Anterior cingulate cortex (tissue), 58 donors: ENCODE data around the gene ATP2C2.
A peak's percentile ranks its signal among the peaks of the same experiment; 100 is the strongest.

Experiments used
- DNase-seq, 58 donors: peaks; one replicate each; lab custom pipeline; 2025; lab: John Stamatoyannopoulos, UW

The ATP2C2 gene

DNA sequence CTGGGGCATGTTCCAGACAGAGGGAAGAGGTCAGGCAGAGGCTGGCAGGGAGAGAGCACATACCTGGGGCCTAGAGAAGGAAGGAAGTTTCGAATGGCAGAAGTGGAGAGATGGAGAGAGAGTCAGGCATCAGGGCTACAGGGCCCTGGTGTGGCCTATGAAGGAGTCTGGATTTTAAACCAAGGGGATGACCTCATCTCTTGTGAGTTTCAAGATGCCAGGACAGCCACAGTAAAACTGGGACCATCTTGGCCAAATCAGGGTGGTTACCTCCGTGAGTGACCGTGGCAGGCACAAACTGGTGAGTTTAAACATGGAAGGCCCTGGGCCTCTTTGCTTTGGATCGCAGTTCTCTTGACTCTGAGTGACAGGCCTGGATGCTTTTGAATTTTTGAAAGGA is 7.6 kb upstream of the ATP2C2 start:
- no peak for DNase-seq

DNA sequence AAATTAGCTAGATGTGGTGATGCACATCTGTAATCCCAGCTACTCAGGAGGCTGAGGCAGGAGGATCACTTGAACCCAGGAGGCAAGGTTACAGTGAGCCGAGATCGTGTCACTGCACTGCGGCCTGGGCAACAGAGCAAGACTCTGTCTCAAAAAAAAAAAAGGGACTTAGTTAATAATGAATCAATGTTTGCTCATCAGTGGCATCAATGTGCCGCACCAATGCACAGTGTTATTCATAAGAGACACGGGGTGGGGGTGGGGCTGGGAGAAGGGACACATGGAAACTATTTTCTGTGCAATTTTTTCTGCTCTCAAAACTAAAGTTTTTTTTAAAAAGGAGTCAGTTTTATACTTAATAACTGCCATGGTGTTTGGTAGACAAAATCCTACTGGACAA is 6.8 kb upstream of the ATP2C2 start:
- peak in 1 of 58 donors; percentile 32 for DNase-seq

DNA sequence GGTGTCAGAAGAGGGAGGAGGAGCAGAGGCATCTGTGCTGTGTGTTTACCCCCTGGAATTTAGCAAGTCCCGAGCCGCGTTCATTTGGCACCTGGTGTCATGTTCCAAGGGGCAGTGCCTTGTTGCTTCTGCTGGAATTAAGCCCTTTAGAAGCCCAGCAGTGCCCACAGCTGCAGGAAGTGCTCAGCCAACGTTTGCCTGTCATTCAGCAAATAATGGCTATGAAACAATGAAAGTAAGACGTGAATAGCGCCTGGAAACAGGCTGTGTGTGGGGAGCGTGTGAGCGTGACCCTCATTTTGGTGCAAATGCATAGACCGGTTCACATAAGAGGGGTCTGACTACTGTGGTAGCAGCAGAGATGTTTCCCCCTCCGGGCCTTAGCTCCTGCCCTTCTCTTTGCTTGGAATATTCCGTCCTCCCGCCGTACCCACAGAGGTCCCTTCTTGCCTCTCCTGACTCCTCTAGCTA is 5.8 kb upstream of the ATP2C2 start:
- DNase-seq = peak in 20 of 58 donors; percentile 7 to 62 (median 23)

DNA sequence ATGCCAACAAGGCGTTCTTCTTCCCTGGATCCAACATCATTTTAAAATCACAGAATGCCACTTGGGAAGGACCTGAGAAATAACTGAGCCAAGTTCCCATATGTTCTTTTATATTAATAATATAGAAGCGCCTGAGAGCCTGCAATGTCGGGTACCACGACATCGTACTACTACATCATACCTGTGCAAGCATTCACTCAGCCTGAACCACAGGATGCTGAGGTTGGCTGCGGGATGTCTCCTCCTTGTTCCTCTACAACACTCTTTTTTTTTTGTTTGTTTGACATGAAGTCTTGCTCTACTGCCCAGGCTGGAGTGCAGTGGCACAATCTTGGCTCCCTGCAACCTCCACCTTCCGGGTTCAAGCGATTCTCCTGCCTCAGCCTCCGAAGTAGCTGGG is 2.1 kb upstream of the ATP2C2 start:
- no peak for DNase-seq

DNA sequence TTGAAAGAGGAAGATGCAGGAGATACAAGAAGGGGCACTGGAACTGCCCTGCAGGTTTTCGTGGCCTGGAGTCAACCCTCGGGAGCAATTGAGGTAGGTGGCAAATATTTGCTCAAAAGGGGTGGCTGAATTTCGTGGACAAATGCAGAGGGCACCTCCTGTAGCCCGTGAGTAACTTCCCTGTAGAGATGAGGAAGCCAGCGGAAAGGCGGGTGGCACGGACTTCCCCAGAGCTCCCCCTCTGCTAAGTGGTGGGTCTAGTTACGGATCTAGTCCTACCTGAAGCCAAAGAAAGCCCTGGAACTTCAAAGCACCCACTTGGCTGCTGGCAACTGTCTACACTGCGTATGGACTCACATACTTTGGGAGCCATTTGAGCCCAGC is 1.0 kb upstream of the ATP2C2 start:
- DNase-seq = no peak

DNA sequence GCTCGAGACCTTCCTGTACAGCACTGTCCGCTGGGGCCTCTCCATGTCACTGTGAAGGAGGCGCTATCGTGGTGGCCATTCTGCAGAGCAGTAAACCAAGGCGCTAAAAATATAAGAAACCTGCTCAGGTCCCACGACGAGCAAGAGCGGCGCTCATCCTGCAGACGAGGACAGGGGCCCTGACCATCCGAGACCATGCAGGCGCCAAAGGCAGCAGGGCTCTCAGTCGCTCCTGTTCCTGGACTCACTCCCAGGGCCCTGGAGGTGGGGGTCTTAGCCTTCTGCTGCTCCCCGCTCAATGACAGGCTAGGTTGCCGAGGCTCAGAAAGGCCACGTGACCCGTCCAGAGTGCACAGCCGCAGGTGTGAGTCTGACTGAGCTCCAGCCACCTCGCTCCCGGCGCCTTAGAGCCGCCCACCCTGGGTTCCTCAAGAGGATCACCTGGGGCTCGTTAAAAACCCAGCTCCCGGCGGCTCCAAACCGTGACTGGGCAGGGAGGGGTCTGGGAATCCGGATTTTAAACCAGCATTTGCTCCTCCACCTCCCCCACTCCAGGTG is 509 bp upstream of the ATP2C2 start:
- no peak for DNase-seq

DNA sequence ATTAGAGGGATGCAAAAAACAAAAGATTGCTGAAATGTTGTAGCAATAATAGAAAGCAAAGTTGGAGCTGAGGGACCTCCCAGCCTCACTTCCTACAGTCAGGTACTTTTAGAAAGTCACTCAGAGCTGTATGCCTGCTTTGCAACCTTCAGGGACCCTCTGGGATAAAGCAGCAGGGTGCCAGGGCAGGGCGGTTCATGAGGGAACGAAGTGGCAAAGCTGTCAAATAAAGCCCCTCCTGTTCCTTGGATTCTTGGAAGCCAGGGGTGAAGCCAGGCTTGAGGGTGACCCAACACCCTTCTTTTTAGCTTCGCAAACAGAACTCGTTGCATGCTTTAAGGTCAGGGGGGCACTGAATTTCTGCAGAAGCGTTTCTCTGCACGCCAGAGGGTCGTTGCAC is 767 bp downstream of the ATP2C2 start:
- no peak for DNase-seq

DNA sequence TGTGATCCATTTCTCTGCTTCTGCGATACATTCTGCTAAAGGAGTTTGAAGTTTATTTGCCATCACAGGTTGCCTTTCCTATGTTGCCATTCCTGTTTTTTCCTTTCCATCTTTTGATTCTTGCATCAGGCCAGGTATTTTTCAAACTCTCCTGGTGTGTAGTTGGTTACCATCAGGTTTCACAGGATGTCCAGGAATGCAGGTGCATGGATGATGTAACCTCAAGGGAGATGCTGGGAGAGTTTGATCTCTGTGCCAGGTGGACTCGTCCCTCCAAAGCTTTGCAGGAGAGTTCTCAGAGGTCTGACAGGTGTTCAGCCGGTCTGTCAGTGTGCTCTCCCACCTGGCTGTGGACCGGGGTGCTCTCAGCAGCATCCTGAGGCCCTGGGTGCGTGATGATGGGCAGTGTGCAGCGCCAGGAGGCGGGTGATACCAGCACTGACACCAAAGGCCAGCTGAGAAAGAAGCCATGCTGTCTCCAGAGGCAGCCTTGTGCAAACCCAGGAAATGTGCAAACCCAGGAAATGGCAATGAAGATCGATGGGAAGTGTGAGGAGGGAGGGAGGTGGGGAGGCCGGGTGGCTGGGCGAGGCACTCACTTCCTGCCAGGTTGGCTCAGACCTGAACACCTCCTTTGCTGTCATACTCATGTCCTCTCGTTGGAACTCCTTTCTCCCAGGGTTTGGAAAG is 1.7 kb downstream of the ATP2C2 start:
- no peak for DNase-seq

DNA sequence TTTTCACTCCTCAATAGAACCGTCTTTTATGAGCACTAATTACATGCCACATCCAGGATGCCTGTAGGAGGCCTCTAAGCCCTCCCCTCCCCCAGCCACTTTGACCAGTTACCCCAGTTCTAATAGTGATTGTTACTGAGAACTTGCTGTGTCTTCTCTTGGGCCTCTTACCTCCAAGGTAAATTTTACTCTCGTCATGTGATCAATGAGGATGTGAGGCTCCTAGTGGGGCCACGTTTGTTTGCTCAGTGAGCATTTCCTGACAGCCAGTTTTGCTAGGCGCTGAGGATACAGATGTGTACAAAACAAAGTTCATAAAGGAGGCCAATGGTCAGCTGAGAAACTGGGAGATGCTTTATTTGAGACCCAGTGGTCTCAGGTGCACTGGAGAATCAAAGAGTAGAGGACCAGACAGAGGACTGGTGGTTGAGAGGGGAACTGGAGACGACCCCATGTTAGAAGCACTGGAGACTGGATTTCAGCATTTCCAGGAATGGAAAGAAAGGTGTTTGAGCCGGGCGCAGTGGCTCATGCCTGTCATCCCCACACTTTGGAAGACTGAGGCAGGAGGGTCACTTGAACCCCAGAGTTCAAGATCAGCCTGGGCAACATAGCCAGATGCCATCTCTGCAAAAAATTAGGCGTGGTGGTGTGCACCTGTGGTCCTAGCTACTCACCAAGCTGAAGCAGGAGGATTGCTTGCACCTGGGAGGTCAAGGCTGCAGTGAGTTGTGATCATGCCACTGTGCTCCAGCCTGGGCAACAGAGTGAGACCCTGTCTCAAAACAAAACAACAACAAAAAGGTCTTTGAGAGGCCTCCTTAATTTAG is 2.6 kb downstream of the ATP2C2 start:
- DNase-seq = no peak

DNA sequence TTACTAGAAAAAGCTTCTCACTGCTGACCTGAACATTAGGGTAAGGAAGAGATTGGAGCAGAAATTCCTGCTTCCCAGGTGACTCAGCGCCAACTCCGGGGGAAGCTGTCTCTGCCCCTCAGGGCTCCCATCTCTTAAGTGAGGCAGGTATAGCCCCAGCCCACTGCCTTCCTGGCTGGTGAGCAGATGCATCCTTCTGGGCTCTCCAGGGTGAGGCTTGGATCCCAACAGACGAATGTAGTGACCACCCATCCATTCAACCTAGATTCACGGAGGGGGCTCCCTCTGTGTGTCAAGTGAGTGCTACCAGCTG is 3.2 kb downstream of the ATP2C2 start:
- no peak for DNase-seq

DNA sequence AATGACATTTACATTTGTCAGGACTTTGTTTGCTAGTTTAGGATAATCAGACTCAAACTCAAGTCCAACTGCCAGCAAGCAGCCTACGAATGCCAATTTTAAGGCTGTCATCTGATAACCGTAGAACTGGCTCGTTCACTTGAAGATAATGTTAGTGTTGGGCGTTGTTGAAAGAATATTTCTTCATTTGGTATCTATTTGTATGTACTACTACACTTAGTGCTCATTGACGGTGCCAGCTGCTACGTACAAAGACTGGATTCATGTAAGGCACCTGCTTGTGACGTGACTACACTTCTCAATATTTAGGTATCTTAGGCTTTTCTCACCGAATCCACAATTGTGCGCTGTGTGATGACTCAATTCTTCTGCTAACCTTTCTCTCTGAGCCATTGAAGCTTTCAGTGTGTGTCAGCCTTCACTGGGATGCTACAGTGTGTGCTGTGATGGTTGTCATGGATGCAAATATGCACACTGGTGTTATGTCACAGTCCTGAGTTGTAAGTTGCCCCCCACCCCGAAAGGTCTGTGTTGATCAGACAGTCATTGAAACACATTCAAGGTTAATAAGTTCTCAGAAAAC is 5.7 kb downstream of the ATP2C2 start:
- DNase-seq = peak in 6 of 58 donors; percentile 5 to 44 (median 12)

DNA sequence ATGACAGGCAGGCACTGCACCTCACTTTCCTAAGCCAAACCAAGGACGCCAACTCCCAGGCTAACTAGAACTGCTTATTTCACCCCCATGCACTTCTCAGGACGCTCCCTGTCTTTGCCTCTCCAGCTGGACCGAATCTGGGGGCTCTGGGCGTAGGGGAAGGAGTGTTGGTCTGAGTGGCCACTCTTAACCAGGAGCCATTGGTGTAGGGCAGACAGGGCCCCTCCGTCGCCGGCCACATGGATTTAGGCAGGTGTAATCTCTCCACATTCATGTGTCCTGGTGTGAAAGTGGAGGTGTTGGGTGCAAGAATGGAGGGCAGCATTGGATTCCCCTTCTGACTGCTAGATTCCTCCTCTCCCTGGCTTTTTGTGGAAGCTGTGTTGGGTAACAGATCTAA is 9.8 kb downstream of the ATP2C2 start:
- DNase-seq = no peak

DNA sequence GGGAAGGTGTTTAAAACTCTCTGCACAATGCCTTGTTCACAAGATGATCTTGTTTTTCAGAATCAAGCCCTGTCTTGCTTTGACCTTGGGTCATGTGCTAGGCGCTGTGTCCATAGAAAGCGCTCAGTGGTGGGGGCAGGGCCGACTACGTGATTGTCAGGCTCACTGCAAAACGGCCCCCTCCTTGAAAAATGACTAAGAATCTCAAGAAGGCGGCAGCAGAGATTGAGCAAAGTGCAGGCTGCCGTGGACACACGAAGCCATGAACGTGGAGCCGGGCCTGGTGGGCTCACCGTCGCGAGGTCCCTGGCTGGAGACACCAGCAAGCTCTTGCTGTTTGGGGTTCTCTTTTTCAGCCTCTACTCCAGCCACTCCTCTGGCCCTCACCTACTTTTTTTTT is 10.2 kb downstream of the ATP2C2 start:
- DNase-seq = no peak

DNA sequence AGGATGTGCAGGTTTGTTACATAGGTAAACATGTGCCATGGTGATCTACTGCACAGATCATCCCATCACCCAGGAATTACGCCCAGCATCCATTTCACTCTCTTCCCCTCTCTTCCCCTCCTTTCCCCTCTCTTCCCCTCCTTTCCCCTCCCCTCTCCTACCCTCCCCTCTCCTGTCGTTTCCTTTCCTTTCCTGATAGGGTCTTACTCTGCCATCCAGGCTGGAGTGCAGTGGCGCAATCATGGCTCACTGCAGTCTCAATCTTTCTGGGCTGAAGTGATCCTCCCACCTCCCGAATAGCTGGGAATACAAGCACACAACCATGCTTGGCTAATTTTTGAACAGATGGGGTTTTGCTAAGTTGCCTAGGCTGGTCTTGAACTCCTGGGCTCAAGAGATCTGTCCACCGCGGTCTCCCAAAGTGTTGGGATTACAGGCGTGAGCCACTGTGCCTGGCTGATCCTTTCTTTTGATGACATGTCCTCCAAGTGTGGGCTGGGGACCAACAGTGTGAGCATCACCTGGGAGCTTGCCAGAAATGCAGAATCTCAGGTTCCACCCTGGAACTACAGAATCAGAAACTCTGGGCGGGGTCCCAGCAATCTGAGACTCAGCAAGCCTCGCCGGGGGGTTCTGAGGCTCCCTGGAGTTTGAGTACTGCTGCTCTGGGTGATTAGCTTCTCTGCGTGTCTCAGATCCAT is 10.8 kb downstream of the ATP2C2 start:
- no peak for DNase-seq

DNA sequence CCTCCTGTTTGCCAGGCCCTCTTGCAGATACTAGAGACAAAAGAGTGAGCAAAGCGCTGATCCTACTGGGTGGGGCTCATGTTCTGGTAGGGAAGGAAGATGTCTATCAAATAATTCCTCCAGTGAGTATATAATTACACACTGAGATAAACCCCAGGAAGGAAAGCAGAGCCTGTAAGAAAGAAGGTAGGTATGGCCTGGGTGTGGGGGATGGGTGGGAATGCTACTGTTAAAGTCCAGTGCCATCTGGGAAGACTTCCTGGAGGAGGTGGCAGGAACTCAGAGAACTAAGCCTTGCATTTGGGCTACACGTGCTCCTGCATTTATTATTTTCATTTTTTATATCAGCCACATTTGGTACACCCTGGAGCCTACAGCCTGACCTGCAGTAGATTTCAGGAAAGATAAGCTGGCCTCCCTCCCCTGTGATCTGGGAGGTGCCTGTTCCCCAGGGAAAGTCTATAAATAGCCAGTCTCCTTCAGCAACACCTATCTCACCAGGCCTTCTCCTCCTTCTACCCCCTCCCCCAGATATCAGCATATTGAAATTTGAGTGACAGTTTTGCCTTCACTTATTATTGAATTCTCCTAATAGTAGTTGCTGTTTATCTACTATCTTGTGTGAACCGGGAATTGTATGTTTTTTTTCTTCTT is 11.5 kb downstream of the ATP2C2 start:
- no peak for DNase-seq

DNA sequence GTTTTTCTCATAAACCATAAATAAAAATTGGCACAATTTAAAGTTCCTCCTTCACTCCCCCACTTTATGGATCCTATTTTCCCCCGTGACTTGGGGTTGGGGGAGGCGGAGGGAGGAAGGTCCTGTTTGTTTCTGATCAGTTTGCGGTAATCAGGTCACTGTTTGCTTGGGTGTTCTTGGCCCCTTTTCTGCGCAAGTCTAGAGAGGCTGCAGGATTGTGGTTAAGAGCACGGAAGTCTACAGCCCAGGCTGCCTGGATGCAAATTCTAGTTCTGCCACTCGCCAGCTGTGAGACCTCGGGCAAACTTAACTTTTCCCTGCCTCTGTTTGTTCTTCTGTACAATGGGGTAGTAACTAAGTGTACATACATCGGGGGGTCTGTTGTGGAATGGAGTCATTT is 12.1 kb downstream of the ATP2C2 start:
- no peak for DNase-seq

DNA sequence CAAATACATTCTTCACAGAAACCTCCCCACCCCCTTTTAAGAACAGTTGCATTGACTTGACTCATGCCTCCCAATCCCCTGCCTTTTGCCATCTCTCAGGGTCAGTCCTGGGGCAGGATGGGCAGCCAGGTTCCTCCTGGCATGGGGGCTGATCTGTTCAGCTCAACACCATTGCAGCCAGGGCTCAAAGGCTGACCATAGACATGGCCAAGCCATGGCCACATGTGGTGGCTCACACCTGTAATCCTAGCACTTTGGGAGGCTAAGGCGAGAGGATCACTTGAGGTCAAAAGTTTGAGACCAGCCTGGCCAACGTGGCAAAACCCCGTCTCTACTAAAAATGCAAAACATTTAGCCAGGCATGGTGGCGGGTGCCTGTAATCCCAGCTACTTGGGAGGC is 14.1 kb downstream of the ATP2C2 start:
- DNase-seq = no peak

DNA sequence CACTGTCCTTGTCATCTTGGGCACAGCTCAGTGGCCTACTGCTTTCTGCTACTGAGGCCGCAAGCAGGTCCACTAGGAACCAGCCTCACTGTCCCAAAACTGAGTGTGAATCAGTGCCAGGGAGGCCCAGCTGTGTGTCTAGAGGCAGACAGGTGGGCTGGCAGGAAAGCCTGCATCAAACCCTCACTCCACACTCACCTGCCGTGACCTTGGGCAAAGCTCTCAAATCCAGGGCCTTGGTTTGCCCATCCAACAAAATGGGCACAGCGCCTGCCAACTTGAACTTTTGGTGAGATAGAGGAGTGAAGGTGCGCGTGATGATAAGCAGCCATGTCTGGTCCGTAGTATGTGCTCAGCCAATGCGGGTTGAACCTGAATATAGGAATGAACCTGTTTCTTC is 14.8 kb downstream of the ATP2C2 start:
- no peak for DNase-seq

DNA sequence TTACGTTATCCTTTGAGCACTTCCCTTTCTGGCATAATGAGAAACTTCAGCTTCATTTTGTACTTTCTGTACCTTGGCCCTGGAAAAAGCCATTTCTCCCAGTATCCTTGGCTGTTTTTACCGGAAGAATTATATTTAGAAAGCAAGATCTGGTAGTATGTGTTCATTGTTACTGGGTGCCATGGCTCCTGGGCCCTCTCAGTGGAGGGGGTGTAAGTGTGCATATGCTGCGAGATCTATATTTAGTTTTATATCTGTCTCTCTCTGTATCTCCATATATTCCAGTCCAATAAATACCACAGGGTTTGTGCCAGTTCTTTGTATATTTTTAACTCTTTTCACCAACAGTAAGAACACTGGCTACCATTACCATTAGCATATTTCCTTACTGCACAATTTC is 17.7 kb downstream of the ATP2C2 start:
- DNase-seq = peak in 3 of 58 donors; percentile 13 to 24 (median 15)

DNA sequence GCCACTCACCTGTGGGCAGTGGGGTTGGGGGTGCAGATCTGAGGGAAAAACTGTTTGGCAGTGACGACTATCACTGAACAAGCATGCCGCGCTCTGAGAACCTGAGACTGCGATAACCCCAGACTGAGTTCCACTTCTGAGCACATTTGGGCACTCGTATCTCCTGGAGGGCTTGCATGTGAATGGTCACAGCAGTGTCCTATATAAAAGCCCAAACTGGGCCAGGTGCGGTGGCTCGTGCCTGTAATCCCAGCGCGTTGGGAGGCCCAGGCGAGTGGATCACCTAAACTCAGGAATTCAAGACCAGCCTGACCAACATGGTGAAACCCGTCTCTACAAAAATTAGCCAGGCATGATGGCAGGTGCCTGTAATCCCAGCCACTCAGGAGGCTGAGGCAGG is 18.7 kb downstream of the ATP2C2 start:
- no peak for DNase-seq
